COR-L47 (cell line): ENCODE measurements around the gene SPATA4.

Experiments
- DNase-seq: peaks from one replicate; lab custom pipeline; 2025; lab: John Stamatoyannopoulos, UW

The SPATA4 gene

GRCh38 chr4:176189891-176190795 is 5.2 kb downstream of the SPATA4 start:
- no peak for DNase-seq

- no peak for DNase-seq
These were observed 6.7 kb downstream of the SPATA4 start for GRCh38 chr4:176188654-176189053.

- DNase-seq, result no peak
These were observed 7.8 kb downstream of the SPATA4 start for GRCh38 chr4:176187624-176188023.

GRCh38 chr4:176186671-176187395 is 8.6 kb downstream of the SPATA4 start:
- no peak for DNase-seq

- no peak for DNase-seq
These were observed 9.3 kb downstream of the SPATA4 start for GRCh38 chr4:176186067-176186466.

- DNase-seq, result no peak
These were observed 10.3 kb downstream of the SPATA4 start for GRCh38 chr4:176185051-176185450.

GRCh38 chr4:176163041-176163440 is 32.3 kb downstream of the SPATA4 start:
- DNase-seq, result no peak

- no peak for DNase-seq
These were observed 38.7 kb downstream of the SPATA4 start for GRCh38 chr4:176156656-176157055.

GRCh38 chr4:176153124-176153523 is 42.3 kb downstream of the SPATA4 start:
- DNase-seq, result no peak

GRCh38 chr4:176150704-176151103 is 44.7 kb downstream of the SPATA4 start:
- no peak for DNase-seq

- DNase-seq, result no peak
These were observed 45.1 kb downstream of the SPATA4 start for GRCh38 chr4:176150356-176150682.

- DNase-seq, result no peak
These were observed 45.6 kb downstream of the SPATA4 start for GRCh38 chr4:176149680-176150355.

GRCh38 chr4:176142253-176142652 is 53.1 kb downstream of the SPATA4 start:
- no peak for DNase-seq

- no peak for DNase-seq
These were observed 55.9 kb downstream of the SPATA4 start for GRCh38 chr4:176139518-176139917.

- DNase-seq, result no peak
These were observed 57.8 kb downstream of the SPATA4 start for GRCh38 chr4:176137631-176138030.

- DNase-seq, result no peak
These were observed 60.7 kb downstream of the SPATA4 start for GRCh38 chr4:176134670-176135069.
